ENCODE results near the gene PRPF19. TPM values are rescaled to one million over a fixed set of nuclear protein-coding genes. Genes with fewer than 3 reads are reported as not detected.

The PRPF19 gene
- total RNA-seq, 1 donor from 2014 or later = 70.6 TPM

GRCh38 chr11:60874421-60875365 is 31.7 kb downstream of the PRPF19 start:
- no peak for DNase-seq (ENCODE audit: low spot score)

GRCh38 chr11:60873533-60873932 is 32.9 kb downstream of the PRPF19 start:
- DNase-seq (ENCODE audit: low spot score) = no peak

- DNase-seq (ENCODE audit: low spot score) = no peak
These were observed 33.3 kb downstream of the PRPF19 start for GRCh38 chr11:60872961-60873524.

GRCh38 chr11:60872124-60872960 is 34.0 kb downstream of the PRPF19 start:
- no peak for DNase-seq (ENCODE audit: low spot score)

- DNase-seq (ENCODE audit: low spot score) = no peak
These were observed 34.9 kb downstream of the PRPF19 start for GRCh38 chr11:60871378-60872061.

GRCh38 chr11:60870733-60871377 is 35.5 kb downstream of the PRPF19 start:
- DNase-seq (ENCODE audit: low spot score) = no peak

- no peak for DNase-seq (ENCODE audit: low spot score)
These were observed 36.1 kb downstream of the PRPF19 start for GRCh38 chr11:60870276-60870675.

- no peak for DNase-seq (ENCODE audit: low spot score)
These were observed 36.9 kb downstream of the PRPF19 start for GRCh38 chr11:60869451-60869825.

GRCh38 chr11:60868682-60869450 is 37.5 kb downstream of the PRPF19 start:
- DNase-seq (ENCODE audit: low spot score) = no peak

- no peak for DNase-seq (ENCODE audit: low spot score)
These were observed 38.3 kb downstream of the PRPF19 start for GRCh38 chr11:60867871-60868681.

- no peak for DNase-seq (ENCODE audit: low spot score)
These were observed 39.2 kb downstream of the PRPF19 start, which contains the start of gene ZP1 for GRCh38 chr11:60866911-60867870. ZP1 (plus strand) TSS chr11:60867542; CDS start chr11:60867562, 20 bp downstream.

GRCh38 chr11:60864856-60865513 is 41.4 kb downstream of the PRPF19 start:
- no peak for DNase-seq (ENCODE audit: low spot score)

- DNase-seq (ENCODE audit: low spot score) = no peak
These were observed 42.5 kb downstream of the PRPF19 start for GRCh38 chr11:60863550-60864521.

- DNase-seq (ENCODE audit: low spot score) = no peak
These were observed 44.2 kb downstream of the PRPF19 start for GRCh38 chr11:60862171-60862570.

- DNase-seq (ENCODE audit: low spot score) = no peak
These were observed 45.4 kb downstream of the PRPF19 start for GRCh38 chr11:60860943-60861342.

GRCh38 chr11:60859616-60860250 is 46.7 kb downstream of the PRPF19 start:
- no peak for DNase-seq (ENCODE audit: low spot score)
